Duodenal mucosa (tissue), 2 donors: ENCODE results near the gene TFE3.

Experiments used
- H3K27ac ChIP-seq: one replicate; pipeline ENCODE4 v1.7.0; 2013; ENCODE audit warnings: low read depth, low read length
- H3K27me3 ChIP-seq, 2 donors: one replicate each; pipeline ENCODE4 v1.7.0; 2013; ENCODE audit warnings: low read length in 2 of 2, control low read depth in 1 of 2; ENCODE audit not compliant: insufficient read depth in 2 of 2, control insufficient read depth in 1 of 2
- H3K36me3 ChIP-seq, 2 donors: one replicate each; pipeline ENCODE4 v1.7.0; 2013; ENCODE audit warnings: low read length in 2 of 2, control low read depth in 1 of 2; ENCODE audit not compliant: insufficient read depth in 2 of 2, control insufficient read depth in 1 of 2
- H3K4me1 ChIP-seq, 2 donors: one replicate each; pipeline ENCODE4 v1.7.0; 2013; ENCODE audit warnings: low read length in 2 of 2, control low read depth in 1 of 2; ENCODE audit not compliant: insufficient read depth in 2 of 2, control insufficient read depth in 1 of 2
- H3K4me3 ChIP-seq, 2 donors: one replicate each; pipeline ENCODE4 v1.7.0; 2013; ENCODE audit warnings: low read length in 2 of 2, low read depth in 1 of 2
- H3K9ac ChIP-seq, 2 donors: one replicate each; pipeline ENCODE4 v1.7.0; 2013; ENCODE audit warnings: low read length in 2 of 2, low read depth in 1 of 2
- H3K9me3 ChIP-seq, 2 donors: one replicate each; pipeline ENCODE4 v1.7.0; 2013; ENCODE audit warnings: low read length in 2 of 2, control low read depth in 1 of 2; ENCODE audit not compliant: control insufficient read depth in 1 of 2

TFE3 gene

DNA sequence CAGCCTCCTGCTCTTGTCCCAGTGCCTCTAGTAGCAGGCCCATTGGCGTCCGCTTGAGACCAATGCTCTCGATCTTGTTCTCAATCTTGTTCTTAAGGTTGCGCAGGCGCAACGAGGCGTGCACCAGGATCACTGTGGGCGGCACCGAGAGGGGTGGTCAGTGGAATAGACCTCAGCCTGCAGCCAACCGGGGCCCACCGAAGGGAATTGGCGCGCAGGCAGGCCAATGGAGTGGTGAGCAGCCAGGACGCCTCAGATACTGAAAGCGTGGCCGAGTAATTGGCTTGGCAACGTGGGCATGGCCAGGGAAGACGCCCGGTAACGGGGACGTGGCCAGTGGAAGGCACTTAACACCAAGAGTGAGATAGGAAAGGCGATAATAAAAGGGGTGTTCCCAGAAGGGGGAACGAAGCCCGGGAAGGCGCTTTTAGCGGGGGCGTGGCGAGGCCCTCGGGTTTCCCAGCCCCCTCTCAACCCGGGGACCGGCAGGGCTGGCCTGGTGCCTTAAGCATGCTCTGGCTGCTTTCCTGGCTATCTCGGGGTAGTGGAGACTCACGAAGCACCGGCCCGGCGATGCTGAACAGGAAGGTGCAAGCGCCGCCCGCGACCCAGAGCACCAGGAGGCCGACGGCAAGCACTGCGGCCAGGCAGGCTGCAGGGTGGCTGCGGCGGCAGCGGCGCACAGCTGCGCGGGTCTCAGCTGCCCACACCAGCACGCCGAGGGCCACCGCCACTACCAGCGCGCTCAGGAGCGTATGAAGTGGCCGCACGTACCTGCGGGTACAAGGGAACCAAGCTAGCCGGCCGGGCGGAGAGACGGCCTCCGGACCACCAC lies 28.9 kb upstream of the TFE3 start:
- Histone ChIP-seq H3K27ac (no peak overlapping the region), H3K9ac (no peak overlapping the region), H3K27me3 (no peaks in the 10 kb centered on the region), H3K9me3 (no peaks in the 10 kb centered on the region), H3K4me1 (peaks cover 0 to 10% of the 10 kb centered on the region in 2 donors), H3K36me3 (peaks cover 6 to 7% of the 10 kb centered on the region in 2 donors), H3K4me3 (peak overlapping the region; percentile 5 to 17)

DNA sequence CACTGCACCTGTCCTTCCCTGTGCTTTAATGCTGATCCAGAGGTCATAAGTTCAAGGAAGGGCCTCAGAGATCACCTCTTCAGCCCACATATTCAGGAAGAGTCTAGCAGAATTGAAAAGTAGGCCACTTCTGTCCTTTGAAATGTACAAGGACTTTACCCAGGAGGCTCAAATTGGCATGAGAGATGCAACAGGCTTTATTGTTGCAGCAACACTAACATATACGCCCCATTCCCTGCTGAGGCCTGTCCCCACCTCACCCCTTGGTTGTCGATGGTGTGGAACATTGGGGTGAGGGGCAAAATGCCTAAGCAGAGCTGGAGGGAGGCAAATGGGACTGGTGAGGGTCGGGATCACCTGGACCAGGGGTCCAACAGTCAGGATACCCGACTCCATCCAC lies 27.8 kb upstream of the TFE3 start:
- Histone ChIP-seq H3K27ac (no peak overlapping the region), H3K9me3 (no peaks in the 10 kb centered on the region), H3K36me3 (peaks cover 0 to 4% of the 10 kb centered on the region in 2 donors), H3K27me3 (no peaks in the 10 kb centered on the region), H3K4me3 (no peak overlapping the region), H3K9ac (no peak overlapping the region), H3K4me1 (peaks cover 0 to 10% of the 10 kb centered on the region in 2 donors)

DNA sequence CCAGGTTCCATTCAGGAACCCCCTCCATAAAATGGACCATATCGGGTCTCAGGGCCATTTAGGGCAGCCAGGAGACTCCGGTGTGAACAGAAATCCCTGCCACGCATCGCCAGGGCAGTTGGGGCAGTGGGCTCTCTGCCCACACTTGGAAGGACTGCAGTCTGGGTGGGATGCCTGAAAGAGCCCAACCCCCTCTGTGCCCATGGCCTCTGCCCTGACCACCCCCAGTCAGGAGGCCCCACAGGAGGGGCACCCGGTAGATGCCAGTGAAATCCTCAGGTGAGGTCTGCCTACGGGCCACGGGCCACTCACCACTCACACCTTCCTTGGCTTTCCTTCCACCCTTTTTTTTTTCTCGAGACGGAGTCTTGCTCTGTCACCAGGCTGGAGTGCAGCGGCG lies 25.9 kb upstream of the TFE3 start:
- Histone ChIP-seq H3K4me3 (no peak overlapping the region), H3K9ac (no peak overlapping the region), H3K9me3 (no peaks in the 10 kb centered on the region), H3K27me3 (no peaks in the 10 kb centered on the region), H3K27ac (no peak overlapping the region), H3K36me3 (peaks cover 0 to 4% of the 10 kb centered on the region in 2 donors), H3K4me1 (peaks cover 0 to 10% of the 10 kb centered on the region in 2 donors)

DNA sequence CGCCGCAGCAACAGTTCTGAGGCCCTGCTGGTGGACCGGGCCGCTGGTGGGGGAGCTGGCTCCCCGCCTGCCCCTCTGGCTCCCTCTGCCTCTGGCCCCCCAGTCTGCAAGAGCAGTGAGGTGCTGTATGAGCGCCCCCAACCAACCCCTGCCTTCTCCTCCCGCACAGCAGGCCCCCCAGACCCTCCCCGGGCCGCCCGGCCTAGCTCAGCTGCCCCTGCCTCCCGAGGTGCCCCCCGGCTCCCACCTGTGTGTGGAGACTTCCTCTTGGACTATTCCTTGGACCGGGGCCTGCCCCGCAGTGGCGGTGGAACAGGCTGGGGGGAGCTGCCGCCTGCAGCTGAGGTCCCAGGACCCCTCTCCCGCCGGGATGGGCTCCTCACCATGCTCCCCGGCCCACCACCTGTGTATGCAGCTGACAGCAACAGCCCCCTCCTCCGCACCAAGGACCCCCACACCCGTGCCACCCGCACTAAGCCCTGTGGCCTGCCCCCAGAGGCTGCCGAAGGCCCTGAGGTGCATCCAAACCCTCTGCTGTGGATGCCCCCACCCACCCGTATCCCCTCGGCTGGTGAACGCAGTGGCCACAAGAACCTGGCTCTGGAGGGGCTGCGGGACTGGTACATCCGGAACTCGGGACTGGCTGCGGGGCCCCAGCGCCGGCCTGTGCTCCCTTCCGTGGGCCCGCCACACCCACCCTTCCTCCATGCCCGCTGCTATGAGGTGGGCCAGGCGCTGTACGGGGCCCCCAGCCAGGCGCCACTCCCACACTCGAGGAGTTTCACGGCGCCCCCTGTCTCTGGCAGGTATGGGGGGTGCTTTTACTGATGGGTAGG lies 24.3 kb upstream of the TFE3 start:
- Histone ChIP-seq H3K27me3 (no peaks in the 10 kb centered on the region), H3K9ac (no peak overlapping the region), H3K4me3 (no peak overlapping the region), H3K27ac (no peak overlapping the region), H3K9me3 (no peaks in the 10 kb centered on the region), H3K4me1 (peaks cover 0 to 2% of the 10 kb centered on the region in 2 donors), H3K36me3 (peaks cover 0 to 7% of the 10 kb centered on the region in 2 donors)

DNA sequence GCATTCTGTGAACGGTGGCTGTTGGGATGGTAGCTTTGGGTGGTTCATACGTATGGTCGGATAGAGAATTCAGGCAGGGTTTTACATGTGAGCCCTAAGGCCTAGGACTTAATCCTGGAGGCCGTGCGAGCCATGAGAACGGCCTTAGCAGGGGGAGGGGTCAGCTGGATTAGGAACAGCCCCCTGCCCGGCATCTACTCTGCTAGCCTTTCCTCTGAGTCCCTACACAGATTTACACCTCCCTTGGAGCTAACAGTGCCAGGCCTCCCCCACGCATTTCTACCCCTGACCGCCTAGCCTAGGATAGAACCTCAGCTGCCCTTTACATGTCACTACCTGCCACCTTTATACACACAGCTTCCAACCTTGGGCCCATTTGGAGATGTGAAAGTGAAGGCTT lies 23.5 kb upstream of the TFE3 start:
- Histone ChIP-seq H3K4me3 (no peak overlapping the region), H3K27me3 (no peaks in the 10 kb centered on the region), H3K9me3 (no peaks in the 10 kb centered on the region), H3K36me3 (peaks cover 0 to 7% of the 10 kb centered on the region in 2 donors), H3K27ac (no peak overlapping the region), H3K9ac (no peak overlapping the region), H3K4me1 (no peaks in the 10 kb centered on the region)

DNA sequence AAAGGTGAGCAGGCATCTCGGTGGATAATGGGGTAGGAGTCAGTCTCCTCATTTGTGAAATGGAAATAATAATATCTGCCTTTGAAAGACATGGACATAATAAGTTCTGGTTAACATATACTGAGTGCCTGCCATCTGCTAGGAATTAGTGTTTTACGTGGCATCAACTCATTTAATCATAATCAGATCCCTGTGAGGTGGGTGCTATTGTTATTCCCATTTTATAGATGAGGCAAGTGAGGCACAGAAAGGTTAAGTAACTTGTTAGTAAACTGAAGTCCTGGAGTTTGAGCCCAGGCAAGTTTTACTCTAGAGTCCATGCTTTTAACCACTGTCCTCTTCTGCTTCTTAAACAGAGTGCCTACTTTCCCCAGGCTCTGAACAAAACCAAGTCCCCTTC lies 23.1 kb upstream of the TFE3 start:
- no peak overlapping the region for H3K4me3 ChIP-seq
- no peaks in the 10 kb centered on the region for H3K9me3 ChIP-seq
- no peaks in the 10 kb centered on the region for H3K27me3 ChIP-seq
- H3K4me1 ChIP-seq: no peaks in the 10 kb centered on the region
- H3K27ac ChIP-seq: no peak overlapping the region
- H3K36me3 ChIP-seq: peaks cover 0 to 7% of the 10 kb centered on the region in 2 donors
- no peak overlapping the region for H3K9ac ChIP-seq

DNA sequence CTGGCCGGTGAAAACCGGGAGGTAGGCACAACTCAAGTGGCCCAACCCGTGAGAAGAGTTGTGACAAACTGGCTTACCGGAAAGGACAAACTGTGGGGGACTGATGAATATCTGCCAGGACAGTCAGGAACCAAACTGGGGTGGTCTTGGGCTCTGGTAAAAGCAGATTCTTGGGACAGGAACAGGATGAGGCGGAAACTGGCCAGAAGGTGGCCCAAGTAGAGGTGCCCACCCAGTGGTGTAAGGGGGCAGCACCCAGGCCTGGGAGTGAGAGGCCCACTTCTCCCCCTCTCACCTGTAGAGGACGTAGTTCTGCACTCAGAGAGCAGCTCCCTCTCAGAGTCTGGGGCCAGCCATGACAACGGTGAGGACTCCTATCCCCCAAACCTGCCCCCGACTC lies 21.6 kb upstream of the TFE3 start:
- Histone ChIP-seq H3K36me3 (peaks cover 0 to 7% of the 10 kb centered on the region in 2 donors), H3K9ac (no peak overlapping the region), H3K4me1 (peaks cover 5 to 9% of the 10 kb centered on the region in 2 donors), H3K27me3 (no peaks in the 10 kb centered on the region), H3K9me3 (no peaks in the 10 kb centered on the region), H3K4me3 (no peak overlapping the region), H3K27ac (no peak overlapping the region)

DNA sequence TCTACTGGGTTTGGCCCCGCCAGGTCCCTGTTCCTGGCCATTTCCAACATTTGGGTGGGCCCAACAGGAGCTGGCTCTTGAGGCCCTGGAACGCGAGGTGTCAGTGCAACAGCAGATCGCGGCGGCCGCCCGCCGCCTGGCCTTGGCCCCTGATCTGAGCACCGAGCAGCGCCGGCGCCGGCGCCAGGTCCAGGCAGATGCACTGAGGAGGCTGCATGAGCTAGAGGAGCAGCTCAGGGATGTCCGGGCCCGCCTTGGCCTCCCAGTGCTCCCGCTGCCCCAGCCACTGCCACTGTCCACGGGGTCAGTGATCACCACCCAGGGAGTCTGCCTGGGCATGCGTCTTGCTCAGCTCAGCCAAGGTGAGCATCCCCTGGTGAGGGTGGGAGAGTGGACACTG lies 21.1 kb upstream of the TFE3 start:
- Histone ChIP-seq H3K4me1 (peaks cover 5 to 9% of the 10 kb centered on the region in 2 donors), H3K27ac (no peak overlapping the region), H3K9me3 (no peaks in the 10 kb centered on the region), H3K9ac (no peak overlapping the region), H3K4me3 (no peak overlapping the region), H3K27me3 (no peaks in the 10 kb centered on the region), H3K36me3 (peaks cover 0 to 7% of the 10 kb centered on the region in 2 donors)

DNA sequence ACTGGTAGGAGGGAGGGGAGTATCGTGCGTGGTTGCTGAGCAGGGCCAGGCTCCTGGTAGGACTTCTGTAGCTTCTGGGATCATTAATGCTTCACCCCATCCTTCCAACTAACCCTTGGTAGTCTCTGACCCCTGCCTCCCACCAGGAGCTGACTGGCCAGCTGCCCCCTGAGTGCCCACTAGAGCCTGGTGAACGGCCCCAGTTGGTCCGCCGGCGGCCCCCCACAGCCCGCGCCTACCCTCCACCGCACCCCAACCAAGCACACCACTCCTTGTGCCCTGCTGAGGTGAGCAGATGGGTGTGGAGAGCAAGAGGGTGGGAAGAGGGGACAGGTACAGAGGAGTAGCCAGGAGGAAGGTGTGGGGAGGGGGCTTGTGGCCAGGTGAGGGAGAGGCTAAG lies 20.6 kb upstream of the TFE3 start:
- H3K27me3 ChIP-seq: no peaks in the 10 kb centered on the region
- no peak overlapping the region for H3K9ac ChIP-seq
- H3K27ac ChIP-seq: no peak overlapping the region
- no peak overlapping the region for H3K4me3 ChIP-seq
- H3K9me3 ChIP-seq: no peaks in the 10 kb centered on the region
- peaks cover 0 to 7% of the 10 kb centered on the region in 2 donors for H3K36me3 ChIP-seq
- peaks cover 5 to 9% of the 10 kb centered on the region in 2 donors for H3K4me1 ChIP-seq

DNA sequence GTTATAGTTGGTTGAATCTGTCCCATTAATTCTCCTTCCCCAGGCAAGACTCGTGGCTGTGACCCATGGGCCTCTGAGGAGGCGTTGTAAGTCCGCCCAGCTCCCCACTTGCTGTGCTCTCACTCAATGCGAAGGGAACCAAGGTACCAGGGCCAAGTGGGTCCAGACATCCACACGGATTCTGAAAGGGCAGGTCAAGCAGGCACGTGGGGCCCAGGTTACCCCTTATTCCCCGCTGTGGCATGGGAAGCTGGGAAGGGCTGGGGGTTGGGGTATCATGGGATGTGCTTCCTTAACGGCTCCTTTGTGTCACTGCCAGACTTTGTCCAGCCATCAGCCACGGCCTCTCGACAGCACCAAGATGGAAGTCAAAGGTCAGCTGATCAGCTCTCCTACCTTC lies 18.8 kb upstream of the TFE3 start:
- no peak overlapping the region for H3K27ac ChIP-seq
- no peaks in the 10 kb centered on the region for H3K9me3 ChIP-seq
- peaks cover 0 to 7% of the 10 kb centered on the region in 2 donors for H3K36me3 ChIP-seq
- H3K4me3 ChIP-seq: no peak overlapping the region
- H3K9ac ChIP-seq: no peak overlapping the region
- peaks cover 5 to 9% of the 10 kb centered on the region in 2 donors for H3K4me1 ChIP-seq
- no peaks in the 10 kb centered on the region for H3K27me3 ChIP-seq
